Sigmoid colon (tissue), 4 donors: ENCODE measurements around the gene SANBR.
A peak's percentile ranks its signal among the peaks of the same experiment; 100 is the strongest.

Source experiments
- POLR2A ChIP-seq, 2 donors: fragments of 450-650 bp; IDR thresholded peaks; one replicate each; pipeline ENCODE4 v1.6.1; 2016; ENCODE audit warnings: antibody characterized with exemption in 2 of 2, mild to moderate bottlenecking in 2 of 2, moderate library complexity in 2 of 2
- POLR2AphosphoS5 ChIP-seq, 4 donors: sonication (generic); formaldehyde crosslinking; IDR thresholded peaks; one replicate each; pipeline ENCODE4 v1.6.1; 2017; ENCODE audit warnings: antibody characterized with exemption in 4 of 4

DNA sequence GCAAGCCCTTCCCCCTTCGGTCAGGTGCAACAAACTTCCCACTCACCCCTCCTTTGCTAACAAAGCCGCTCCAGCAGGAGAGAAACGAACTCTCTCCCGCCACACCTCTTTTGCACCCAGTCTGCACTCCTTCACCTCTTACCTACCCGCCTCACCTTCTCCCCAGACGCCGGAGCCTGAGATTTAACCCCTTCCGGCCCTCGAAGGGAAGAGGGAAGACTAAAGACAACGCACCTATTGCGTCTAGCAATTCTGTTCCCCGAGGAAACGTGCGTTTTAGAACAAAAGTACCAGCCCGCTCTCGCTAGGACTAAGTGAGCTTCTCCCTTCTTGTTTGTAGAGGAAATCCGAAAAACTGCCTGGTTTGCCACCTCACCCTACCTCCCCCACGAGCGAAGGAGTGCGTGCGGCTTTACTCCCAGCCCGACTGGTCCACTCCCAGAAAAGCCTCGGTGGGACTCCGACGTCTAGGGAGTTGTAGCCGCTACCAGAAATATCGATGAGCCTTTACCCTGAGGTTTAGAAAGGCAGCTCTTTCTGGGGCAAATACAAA is 48.6 kb upstream of the SANBR start:
- TF ChIP-seq POLR2AphosphoS5 (IDR thresholded peaks at IDR 0.05) (peak; percentile 34 to 76 (median 64)), POLR2A (IDR thresholded peaks at IDR 0.05) (peak in 1 of 2 donors; percentile 15)
